Aorta (tissue), 5 donors: Measurements from ENCODE around the gene ADPRHL1. TPM values are rescaled to one million over a fixed set of nuclear protein-coding genes. Genes with fewer than 3 reads are reported as not detected.

ENCODE experiments used
- ATAC-seq: fragments of 200-7000 bp; cut with Tn5 transposase; one replicate; pipeline ENCODE4 v1.9.1; 2022; ENCODE audit warnings: moderate library complexity; ENCODE audit not compliant: low FRiP score
- DNase-seq, 2 donors: peaks; one replicate each; pipeline ENCODE4 v3.0.0-alpha.2; 2020
- H3K27ac ChIP-seq, 2 donors: one replicate each; pipeline ENCODE4 v1.5.1; 2013; ENCODE audit warnings: low read length in 2 of 2, mild to moderate bottlenecking in 2 of 2, moderate library complexity in 2 of 2, control low read depth in 1 of 2, inconsistent platforms in 1 of 2, low read depth in 1 of 2
- H3K27me3 ChIP-seq, 2 donors: one replicate each; pipeline ENCODE4 v1.6.1; 2013; ENCODE audit warnings: control low read depth in 1 of 2, low read length in 1 of 2, mild to moderate bottlenecking in 1 of 2, moderate library complexity in 1 of 2; ENCODE audit not compliant: insufficient read depth in 2 of 2, control insufficient read depth in 1 of 2
- H3K36me3 ChIP-seq, 2 donors: one replicate each; pipeline ENCODE4 v1.6.1; 2013; ENCODE audit warnings: control low read depth in 1 of 2, low read length in 1 of 2, mild to moderate bottlenecking in 1 of 2; ENCODE audit not compliant: insufficient read depth in 2 of 2, control insufficient read depth in 1 of 2
- H3K4me1 ChIP-seq, 2 donors: one replicate each; pipeline ENCODE4 v1.6.1; 2013; ENCODE audit warnings: low read length in 2 of 2, control low read depth in 1 of 2, mild to moderate bottlenecking in 1 of 2, moderate library complexity in 1 of 2; ENCODE audit not compliant: insufficient read depth in 2 of 2, control insufficient read depth in 1 of 2
- H3K4me3 ChIP-seq, 2 donors: one replicate each; pipeline ENCODE4 v1.5.1; 2013; ENCODE audit warnings: low read length in 2 of 2, control low read depth in 1 of 2, mild to moderate bottlenecking in 1 of 2
- H3K9me3 ChIP-seq: one replicate; pipeline ENCODE4 v1.6.1; 2013; ENCODE audit warnings: mild to moderate bottlenecking, low read length; ENCODE audit not compliant: control insufficient read depth
- WGBS, 2 donors: extraction: QIAGEN DNeasy Blood & Tissue Kit; methylation state at CpG; one replicate each; pipeline ENCODE4 v1.1.7; 2013; 5-methylcytosine and 5-hydroxymethylcytosine counted together
- intact Hi-C, 2 donors: fragments of 100-400 bp; cut with DNase I; formaldehyde crosslinking; loops; one replicate each; pipeline versions ENCODE4 v1.14.2 to v1.15.0; 2022
- polyA plus RNA-seq, 2 donors: library from polyadenylated mRNA; stranded (reverse); fragments of 200-250 nt; gene quantifications; one replicate each; pipeline ENCODE4 v1.2.3, GENCODE V29; 2013
- total RNA-seq, 2 donors: library from RNA; stranded (reverse); fragmentation: NEBNext Ultra II Directional; extraction: Animal tissue kit (Norgen Biotek cat#: 25700); gene quantifications; one replicate each; pipeline ENCODE4 v1.2.1, GENCODE V29; 2021
- donor health status: healthy with polysubstance abuse.
- donor health status: Bipolar disorder and iron deficiency.
- donor health status: DM: no; HTN: no; CAD: no.
- donor health status: DM: no; HTN: no; CAD: no.
- donor health status: DM: yes; HTN: yes; CAD: no.

The ADPRHL1 gene
- total and polyA plus RNA-seq, 4 donors = 2.0 to 10.8 (median 3.2) TPM

DNA sequence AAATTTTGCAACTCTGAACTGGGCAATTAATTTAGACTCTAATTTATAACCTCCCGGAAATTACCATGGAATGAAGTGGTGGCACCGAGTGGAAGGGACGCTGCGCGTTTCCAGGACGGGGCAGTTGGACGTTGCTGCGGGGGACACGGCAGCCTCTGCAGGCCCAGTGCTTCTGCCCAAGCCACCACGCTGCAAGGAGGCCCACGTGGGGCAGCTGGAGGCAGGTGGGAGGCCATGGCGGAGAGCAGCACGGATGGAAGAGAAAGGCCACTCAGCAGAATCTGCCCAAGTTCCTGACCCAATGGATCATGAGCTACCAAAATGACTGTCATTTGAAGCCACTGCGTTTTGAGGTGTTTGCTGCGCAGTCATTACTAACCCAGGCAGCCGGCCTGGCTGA, 11.2 kb upstream of the ADPRHL1 start:
- 92 to 95% methylated on average over 16 of the region's 16 CpGs for WGBS, 2 donors
- no peak for DNase-seq

DNA sequence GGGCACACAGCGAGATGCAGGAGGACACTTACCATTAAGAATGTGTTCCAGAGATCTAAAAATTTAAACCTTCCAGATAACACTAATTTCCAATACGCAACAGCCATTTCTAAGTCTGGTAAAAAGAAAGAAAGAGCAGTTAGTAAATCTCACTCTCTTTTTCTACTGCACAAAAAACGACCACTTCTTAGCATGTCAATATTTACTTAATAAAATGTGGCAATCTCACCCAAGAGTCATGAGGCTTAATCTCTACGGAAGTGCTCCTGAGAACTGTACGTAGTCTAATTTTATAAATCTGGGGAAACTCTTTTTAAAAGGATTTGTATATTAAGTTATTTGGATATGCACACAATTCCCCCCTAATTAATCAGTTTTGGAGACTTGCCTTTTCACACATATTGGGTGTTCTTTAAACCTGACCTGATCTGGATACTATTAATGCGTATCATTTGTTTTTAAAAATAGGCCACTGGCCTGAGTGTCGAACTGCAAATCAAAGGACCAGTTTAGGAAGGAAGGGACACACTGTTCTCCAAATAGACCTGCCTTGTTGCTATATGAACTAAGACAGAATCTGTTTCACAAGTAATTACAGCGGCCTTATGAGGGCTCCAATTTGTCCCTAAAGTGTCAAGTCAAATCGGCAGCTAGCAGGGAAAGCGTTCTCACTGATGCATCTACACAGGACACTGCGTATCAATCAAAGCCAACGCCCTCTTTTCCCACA, 7.9 kb upstream of the ADPRHL1 start:
- Histone ChIP-seq H3K9me3 (no peaks in the 10 kb centered on the region), H3K4me3 (no peak overlapping the region), H3K27me3 (no peaks in the 10 kb centered on the region), H3K4me1 (no peaks in the 10 kb centered on the region), H3K36me3 (peaks cover 0 to 3% of the 10 kb centered on the region in 2 donors), H3K27ac (no peak overlapping the region)
- 86 to 88% methylated on average over 12 of the region's 12 CpGs for WGBS, 2 donors
- no peak for ATAC-seq
- DNase-seq = no peak
- intact Hi-C loops = no loop called here

More for the DNA sequence above, 11.2 kb upstream of the ADPRHL1 start:
- H3K36me3 ChIP-seq = no peaks in the 10 kb centered on the region
- no peak overlapping the region for H3K27ac ChIP-seq
- intact Hi-C loops = no loop called here
- H3K4me3 ChIP-seq = no peak overlapping the region
- no peaks in the 10 kb centered on the region for H3K4me1 ChIP-seq
- no peaks in the 10 kb centered on the region for H3K9me3 ChIP-seq
- ATAC-seq = no peak
- H3K27me3 ChIP-seq = no peaks in the 10 kb centered on the region

DNA sequence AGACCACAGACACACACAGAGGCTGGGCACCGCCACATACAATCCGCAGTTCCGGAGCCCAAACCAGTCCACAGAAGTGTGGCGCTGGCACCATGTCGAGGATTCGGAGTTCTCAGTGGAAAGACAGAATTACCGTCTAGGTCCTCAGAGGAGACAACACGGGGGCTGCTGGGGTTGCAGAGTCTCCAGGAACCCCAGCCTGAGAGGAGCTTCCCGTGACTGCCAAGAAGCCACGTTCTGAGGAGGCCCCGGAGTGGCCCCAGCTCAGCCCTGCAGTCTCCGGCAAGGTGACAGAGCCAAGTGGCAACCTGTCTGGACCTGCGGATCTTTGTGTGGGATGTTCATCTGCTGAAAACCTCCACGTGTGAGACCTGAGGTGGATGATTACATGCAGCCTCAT, 7.3 kb upstream of the ADPRHL1 start:
- 92 to 96% methylated on average over 14 of the region's 14 CpGs for WGBS, 2 donors
- Histone ChIP-seq H3K9me3 (no peaks in the 10 kb centered on the region), H3K4me3 (no peak overlapping the region), H3K27me3 (no peaks in the 10 kb centered on the region), H3K27ac (no peak overlapping the region), H3K4me1 (no peaks in the 10 kb centered on the region), H3K36me3 (peaks cover 0 to 3% of the 10 kb centered on the region in 2 donors)
- ATAC-seq = peak; percentile 15
- intact Hi-C loops = no loop called here
- no peak for DNase-seq

DNA sequence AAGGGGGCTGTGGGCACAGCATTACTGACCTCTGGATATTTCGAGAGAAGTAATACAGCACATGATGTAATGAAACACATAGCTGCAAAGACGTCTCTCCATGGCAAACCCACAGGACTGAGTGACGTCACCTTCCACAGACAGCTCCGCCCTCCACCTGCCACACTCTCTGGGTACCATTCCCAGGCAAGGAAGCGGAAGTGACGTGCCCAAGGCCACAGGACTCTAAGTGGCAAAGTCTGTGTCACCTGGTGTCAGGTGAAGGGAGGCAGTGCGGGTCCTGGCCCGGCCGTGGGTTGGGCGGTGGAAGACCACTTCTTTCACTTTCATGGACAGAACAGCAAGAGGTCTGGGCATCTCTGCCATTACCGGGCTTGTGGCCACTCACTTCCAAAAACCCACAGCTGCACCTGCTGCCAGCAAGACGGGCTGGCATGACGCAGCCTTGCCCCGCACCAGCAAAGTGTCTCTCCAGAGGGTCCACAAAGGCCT, 6.8 kb upstream of the ADPRHL1 start:
- 93% methylated on average over 14 of the region's 14 CpGs for WGBS, 2 donors
- peaks cover 0 to 3% of the 10 kb centered on the region in 2 donors for H3K36me3 ChIP-seq
- DNase-seq = no peak
- no peaks in the 10 kb centered on the region for H3K4me1 ChIP-seq
- no peaks in the 10 kb centered on the region for H3K9me3 ChIP-seq
- H3K27me3 ChIP-seq = no peaks in the 10 kb centered on the region
- intact Hi-C loops = no loop called here
- no peak for ATAC-seq
- no peak overlapping the region for H3K4me3 ChIP-seq
- no peak overlapping the region for H3K27ac ChIP-seq

DNA sequence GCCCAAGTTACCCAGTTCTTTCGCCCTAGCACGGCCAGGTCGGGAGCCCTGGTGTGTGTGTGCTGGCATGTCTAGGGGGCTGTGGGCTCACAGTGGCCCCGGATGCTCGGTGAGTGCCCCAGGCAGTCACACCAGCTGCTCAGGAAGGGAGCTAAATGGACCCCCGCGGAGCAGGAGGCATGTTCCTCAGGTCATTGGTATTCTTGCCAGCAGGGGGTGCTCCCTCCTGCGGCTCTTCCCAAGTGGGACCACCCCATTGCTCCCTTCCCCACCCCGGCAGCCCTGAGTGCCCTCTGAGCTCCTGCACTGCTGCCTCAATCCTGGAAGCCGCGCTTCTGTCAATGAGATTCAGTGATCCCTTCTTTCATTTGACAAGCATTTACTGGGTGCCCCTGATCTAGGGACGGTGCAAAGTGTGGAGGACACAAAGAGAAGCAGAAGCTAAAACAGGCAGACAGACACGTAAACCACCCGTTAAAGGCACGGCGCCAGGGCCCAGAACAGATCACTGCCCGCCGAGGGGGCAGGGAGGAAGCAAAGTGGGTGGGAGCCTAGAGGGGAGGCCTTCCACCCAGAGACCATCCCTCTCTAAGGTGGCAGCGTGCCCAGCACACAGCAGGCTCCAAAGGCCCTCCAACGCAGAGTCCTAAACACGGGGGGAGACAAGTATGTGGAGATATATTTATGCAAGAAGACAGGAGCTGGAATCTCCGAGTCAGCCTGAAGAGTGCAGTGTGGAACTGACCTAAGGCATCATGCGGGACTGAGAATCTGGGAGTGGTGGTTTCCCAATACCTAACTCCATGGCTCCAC, 5.2 kb upstream of the ADPRHL1 start:
- Histone ChIP-seq H3K4me3 (no peak overlapping the region), H3K9me3 (no peaks in the 10 kb centered on the region), H3K4me1 (no peaks in the 10 kb centered on the region), H3K36me3 (peaks cover 0 to 3% of the 10 kb centered on the region in 2 donors), H3K27ac (no peak overlapping the region), H3K27me3 (no peaks in the 10 kb centered on the region)
- intact Hi-C loops = no loop called here
- ATAC-seq (no peak), DNase-seq (no peak)
- 76% methylated on average over 23 of the region's 23 CpGs for WGBS, 2 donors

DNA sequence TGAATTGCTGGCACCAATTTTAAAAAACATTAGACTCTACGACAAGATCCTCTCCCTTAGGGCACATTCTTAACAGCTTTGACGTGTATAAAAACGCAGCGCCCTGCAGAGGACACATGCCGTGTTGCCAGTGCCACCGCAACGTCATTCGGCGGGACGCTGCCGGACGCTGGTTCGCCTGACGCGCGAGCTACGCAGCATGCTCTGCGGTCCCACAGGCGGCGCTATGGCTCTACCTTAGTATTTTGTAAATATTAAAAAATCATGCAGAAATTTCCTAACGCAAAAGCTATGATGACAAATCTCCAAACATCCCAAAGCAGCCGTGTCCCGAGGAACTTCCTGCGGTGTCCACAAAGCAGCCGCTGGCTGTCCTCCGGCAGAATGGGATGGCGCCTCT, 4.2 kb upstream of the ADPRHL1 start:
- whole genome bisulfite sequencing, 2 donors = 88% methylated on average over 27 of the region's 27 CpGs
- H3K36me3 ChIP-seq = peaks cover 0 to 3% of the 10 kb centered on the region in 2 donors
- no peak for ATAC-seq
- intact Hi-C loops = no loop called here
- H3K4me1 ChIP-seq = no peaks in the 10 kb centered on the region
- DNase-seq = no peak
- H3K4me3 ChIP-seq = no peak overlapping the region
- H3K9me3 ChIP-seq = no peaks in the 10 kb centered on the region
- no peak overlapping the region for H3K27ac ChIP-seq
- no peaks in the 10 kb centered on the region for H3K27me3 ChIP-seq

DNA sequence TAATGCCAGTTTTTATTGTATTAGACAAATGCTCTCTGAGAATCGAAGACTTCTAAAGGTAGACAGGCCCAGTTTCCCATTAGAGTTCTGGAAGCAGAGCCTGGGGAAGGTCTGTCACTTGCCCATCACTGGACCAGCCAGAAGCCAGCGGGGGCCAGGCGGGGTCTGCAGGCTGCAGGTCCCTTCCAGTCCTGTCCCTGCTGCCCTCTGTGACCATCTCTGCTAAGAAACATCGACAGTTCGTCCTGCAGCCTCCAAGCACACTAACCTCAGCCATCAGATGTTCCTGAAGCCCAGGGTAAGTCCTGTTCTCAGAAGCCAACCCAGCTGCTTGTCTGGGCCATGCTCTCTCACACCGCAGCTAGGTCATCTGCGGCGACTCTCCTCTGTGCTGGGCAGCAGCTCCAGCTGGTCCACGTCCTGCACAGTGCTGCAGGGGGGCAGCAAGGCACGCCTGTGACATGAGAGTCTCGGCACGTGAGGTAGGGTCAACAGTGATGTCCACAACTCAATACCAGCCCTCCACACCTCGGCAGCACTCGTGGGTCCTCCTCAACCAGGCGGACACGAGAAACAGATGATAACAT, 2.9 kb upstream of the ADPRHL1 start:
- Histone ChIP-seq H3K9me3 (no peaks in the 10 kb centered on the region), H3K27ac (no peak overlapping the region), H3K27me3 (no peaks in the 10 kb centered on the region), H3K4me3 (no peak overlapping the region), H3K4me1 (no peaks in the 10 kb centered on the region), H3K36me3 (peaks cover 0 to 3% of the 10 kb centered on the region in 2 donors)
- WGBS, 2 donors = 93 to 95% methylated on average over 16 of the region's 16 CpGs
- DNase-seq (no peak), ATAC-seq (no peak)
- intact Hi-C loops = no loop called here

DNA sequence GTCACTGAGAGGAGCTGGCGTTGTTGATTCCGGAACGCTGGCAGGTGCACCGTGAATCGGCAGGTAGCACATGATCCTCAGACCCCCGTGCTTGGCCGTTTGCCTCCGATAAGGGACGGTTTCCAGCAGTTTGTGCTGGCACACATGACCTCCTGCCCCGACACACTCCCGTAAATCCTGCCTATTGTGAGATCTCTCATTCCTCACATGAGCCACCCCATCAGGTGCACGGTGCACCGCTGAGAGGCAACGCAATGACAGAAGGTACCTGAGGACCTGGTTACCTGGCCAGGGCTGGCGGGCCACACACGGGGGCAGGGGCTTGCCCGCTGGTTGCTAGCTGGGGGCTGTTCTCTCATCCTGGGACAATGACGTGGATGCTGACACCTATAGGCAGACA, 2.1 kb upstream of the ADPRHL1 start:
- no peak for ATAC-seq
- intact Hi-C loops = no loop called here
- Histone ChIP-seq H3K27ac (no peak overlapping the region), H3K27me3 (no peaks in the 10 kb centered on the region), H3K4me3 (no peak overlapping the region), H3K4me1 (no peaks in the 10 kb centered on the region), H3K36me3 (peaks cover 0 to 3% of the 10 kb centered on the region in 2 donors), H3K9me3 (no peaks in the 10 kb centered on the region)
- WGBS, 2 donors = 91 to 95% methylated on average over 18 of the region's 18 CpGs
- DNase-seq = no peak
